Stimulated activated CD4-positive, alpha-beta T cell treated with anti-CD3 and anti-CD28 coated beads, Interleukin-12 subunit alpha, Interleukin-12 subunit beta, amount 100 ng/mL, for 48 hours (primary cell): ENCODE results near the gene ZNF611.
A peak's percentile ranks its signal among the peaks of the same experiment; 100 is the strongest.
"Not testable (repeated sequence)": the region's sequence is repeated elsewhere in the genome, so short reads cannot be mapped to it uniquely, and the experiment has no call there.

ENCODE experiments used
- DNase-seq, 3 donors: peaks; one replicate each; pipeline ENCODE4 v3.0.0-alpha.2; 2020; ENCODE audit warnings: low read depth in 2 of 3, low spot score in 1 of 3

ZNF611 gene

GRCh38 chr19:52734893-52735661 is at the start of gene ZNF611:
Gene ZNF611, minus strand, starts transcription at chr19:52735044. Its CDS starts 19,150 bp downstream, at chr19:52715894.
- peak; percentile 96 to 98 (median 98) for DNase-seq

- DNase-seq, result not testable (repeated sequence)
Measured at GRCh38 chr19:52782864-52783263, 48.0 kb upstream of the ZNF611 start.

GRCh38 chr19:52778811-52779210 is 44.0 kb upstream of the ZNF611 start:
- peak in 1 of 3 donors; percentile 20 for DNase-seq

GRCh38 chr19:52756447-52756846 is 21.6 kb upstream of the ZNF611 start:
- DNase-seq, result not testable (repeated sequence)

- DNase-seq, result no peak
Measured at GRCh38 chr19:52749780-52750179, 14.9 kb upstream of the ZNF611 start.

GRCh38 chr19:52748336-52748950 is 13.6 kb upstream of the ZNF611 start:
- DNase-seq, result no peak

- not testable (repeated sequence) for DNase-seq
Measured at GRCh38 chr19:52745919-52746318, 11.1 kb upstream of the ZNF611 start.

- no peak for DNase-seq
Measured at GRCh38 chr19:52743091-52743490, 8.2 kb upstream of the ZNF611 start.

- no peak for DNase-seq
Measured at GRCh38 chr19:52742516-52742915, 7.7 kb upstream of the ZNF611 start.

GRCh38 chr19:52741951-52742485 is 7.2 kb upstream of the ZNF611 start:
- no peak for DNase-seq

GRCh38 chr19:52741371-52741770 is 6.5 kb upstream of the ZNF611 start:
- not testable (repeated sequence) for DNase-seq

- DNase-seq, result no peak
Measured at GRCh38 chr19:52739576-52739975, 4.7 kb upstream of the ZNF611 start.

- no peak for DNase-seq
Measured at GRCh38 chr19:52735734-52736133, 890 bp upstream of the ZNF611 start.

GRCh38 chr19:52734331-52734892 is 432 bp downstream of the ZNF611 start:
- DNase-seq, result peak in 1 of 3 donors; percentile 7

GRCh38 chr19:52726051-52726450 is 8.8 kb downstream of the ZNF611 start:
- not testable (repeated sequence) for DNase-seq

- DNase-seq, result no peak
Measured at GRCh38 chr19:52725528-52725961, 9.3 kb downstream of the ZNF611 start.

- no peak for DNase-seq
Measured at GRCh38 chr19:52724701-52725514, 9.9 kb downstream of the ZNF611 start.

- not testable (repeated sequence) for DNase-seq
Measured at GRCh38 chr19:52723907-52724598, 10.8 kb downstream of the ZNF611 start.

- DNase-seq, result no peak
Measured at GRCh38 chr19:52722062-52723003, 12.5 kb downstream of the ZNF611 start.
